GM12892 (cell line): Measurements from ENCODE around the gene HES4.
"Not testable (repeated sequence)": the region's sequence is repeated elsewhere in the genome, so short reads cannot be mapped to it uniquely, and the experiment has no call there.

Experiments
- DNase-seq: peaks from one replicate; pipeline ENCODE4 v3.0.0; 2011; ENCODE audit not compliant: insufficient read length
- FAIRE-seq: peaks from 2 replicates; lab custom pipeline; 2011; peaks lifted over from hg19 to GRCh38; lab: Jason Lieb, UNC
- POLR2A ChIP-seq: IDR thresholded peaks from 2 replicates; pipeline ENCODE4 v1.6.1; 2011; ENCODE audit warnings: low read depth, low read length, control low read depth
- POLR2AphosphoS5 ChIP-seq: IDR thresholded peaks from 2 replicates; pipeline ENCODE4 v1.6.1; 2011; ENCODE audit warnings: low read depth, low read length, control low read depth
- TAF1 ChIP-seq: IDR thresholded peaks from 2 replicates; pipeline ENCODE4 v1.6.1; 2011; ENCODE audit warnings: low read depth, mild to moderate bottlenecking, control low read depth, low read length, borderline replicate concordance

HES4 gene

GRCh38 chr1:1011396-1011949 lies 11.6 kb upstream of the HES4 start:
- TF ChIP-seq POLR2AphosphoS5 (no peak), TAF1 (no peak), POLR2A (no peak)
- no peak for DNase-seq
- FAIRE-seq = no peak

GRCh38 chr1:1010131-1010530 lies 10.2 kb upstream of the HES4 start:
- DNase-seq, FAIRE-seq: not testable (repeated sequence)

DNA sequence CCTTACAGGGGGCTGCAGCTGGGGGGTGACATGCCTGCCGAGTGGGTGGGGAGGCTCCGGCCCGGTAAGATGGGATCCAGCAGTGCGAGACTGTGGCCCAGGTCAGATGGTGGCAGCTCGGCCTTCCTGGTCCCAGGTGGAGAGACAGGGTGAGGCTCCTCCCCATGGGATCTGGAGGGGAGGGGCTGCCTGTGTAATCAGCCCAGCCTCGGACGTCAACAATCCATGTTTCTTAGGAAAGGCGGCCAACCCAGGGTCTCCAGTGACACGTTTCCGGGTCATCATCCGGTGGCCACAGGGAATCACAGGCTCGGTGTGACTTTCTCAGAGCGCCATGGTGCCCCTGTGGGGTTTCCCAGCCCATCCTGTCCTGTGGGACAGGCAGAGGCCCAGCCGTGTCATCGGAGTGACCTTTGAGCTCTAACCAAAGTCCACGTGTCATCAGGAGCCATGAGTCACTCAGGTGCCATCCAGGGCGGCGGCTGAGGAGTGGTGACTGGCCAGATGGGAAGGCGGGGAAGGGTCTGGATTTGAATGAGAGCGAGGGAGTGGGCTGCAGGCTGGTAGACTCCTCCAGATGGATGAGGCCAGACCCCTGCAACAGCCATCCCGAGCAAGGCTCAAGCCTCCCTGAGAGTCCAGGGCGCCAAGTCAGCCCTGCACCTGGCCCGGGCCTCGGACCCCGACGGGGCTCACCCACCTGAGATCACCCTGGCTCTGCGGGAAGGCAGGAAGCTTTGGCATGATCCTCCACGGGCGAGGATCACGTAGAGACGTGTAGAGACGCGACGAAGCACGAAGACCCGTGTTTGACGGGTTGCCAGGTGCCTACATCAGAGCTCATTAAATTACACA lies 6.6 kb upstream of the HES4 start:
- no peak for DNase-seq
- no peak for FAIRE-seq
- no peak for TF ChIP-seq TAF1
- TF ChIP-seq POLR2AphosphoS5 = no peak
- TF ChIP-seq POLR2A = no peak

DNA sequence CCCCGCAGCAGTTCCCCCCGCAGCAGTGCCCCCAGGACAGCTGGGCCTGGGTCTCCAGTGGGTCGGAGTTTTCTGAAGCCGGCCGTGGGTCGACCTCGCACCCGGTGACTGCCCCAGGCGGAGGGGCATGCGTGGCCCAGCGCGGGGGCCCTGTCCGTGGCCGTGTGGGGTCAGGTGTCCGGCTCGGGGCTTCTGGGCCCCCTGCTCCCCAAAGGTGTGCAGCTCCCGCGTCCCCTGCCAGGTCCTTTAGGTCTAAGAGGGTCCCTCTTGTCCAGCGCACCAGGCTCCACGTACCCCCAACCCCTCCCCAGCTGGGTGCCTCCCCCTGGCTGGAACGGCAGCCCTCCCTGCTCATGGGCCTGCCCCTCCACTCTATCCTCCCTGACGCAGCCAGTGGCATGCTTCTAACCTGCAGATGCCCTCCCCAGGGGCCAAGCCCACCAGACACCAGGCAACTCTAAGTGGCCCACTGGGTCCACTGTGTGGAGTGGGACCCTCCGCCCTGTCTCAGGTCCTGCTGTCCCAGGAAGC lies 5.9 kb upstream of the HES4 start:
- DNase-seq (no peak), FAIRE-seq (no peak)
- TF ChIP-seq POLR2AphosphoS5 (no peak), TAF1 (no peak), POLR2A (no peak)

DNA sequence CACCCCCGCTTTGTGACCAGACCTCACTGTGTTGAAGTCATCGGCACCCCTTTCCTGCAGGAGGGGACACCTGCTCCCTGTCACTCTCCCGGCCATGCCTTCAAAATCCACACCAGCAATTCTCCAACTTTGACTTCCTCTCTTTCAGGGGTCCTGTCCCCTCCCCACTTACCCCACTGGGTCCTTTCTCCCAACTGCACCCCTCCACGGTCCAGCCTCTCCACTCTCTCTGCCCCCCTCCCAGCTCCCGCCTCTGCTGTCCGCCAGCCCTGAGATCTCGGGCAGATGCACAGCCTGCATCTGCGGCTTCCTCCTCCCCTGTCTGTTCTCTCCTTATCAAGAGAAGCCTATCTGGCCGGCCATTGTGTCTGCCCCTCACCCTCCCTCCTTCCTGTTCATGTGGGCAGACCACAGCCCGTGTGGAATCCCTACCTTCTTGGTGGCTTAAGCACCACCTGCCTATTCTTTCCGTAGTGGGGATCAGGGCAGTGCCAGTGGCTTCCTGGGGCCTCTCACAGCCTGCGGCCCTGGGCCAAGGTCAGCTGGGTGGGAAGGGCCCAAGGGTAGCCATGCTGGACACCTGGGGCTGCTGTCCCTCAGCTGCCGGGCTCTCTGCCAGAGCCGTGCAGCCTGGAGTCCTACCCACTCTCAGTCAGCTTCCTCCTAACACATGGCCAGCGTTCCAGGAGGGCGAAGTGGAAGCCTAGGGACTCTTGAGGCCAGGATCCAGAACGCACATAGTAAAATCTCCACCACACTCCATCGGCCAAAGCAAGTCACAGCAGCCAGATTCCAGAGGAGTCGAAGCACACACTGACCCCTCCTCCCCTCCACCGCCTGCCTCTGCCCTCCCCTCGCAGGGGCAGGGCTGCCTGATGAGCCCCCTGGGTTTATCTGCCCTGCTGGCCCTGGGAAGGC lies 5.1 kb upstream of the HES4 start:
- FAIRE-seq (peak; percentile 17), DNase-seq (no peak)
- TF ChIP-seq TAF1 (no peak), POLR2A (no peak), POLR2AphosphoS5 (no peak)

GRCh38 chr1:1004420-1004779 lies 4.5 kb upstream of the HES4 start:
- DNase-seq (no peak), FAIRE-seq (no peak)
- TF ChIP-seq TAF1 = no peak
- TF ChIP-seq POLR2A = no peak
- TF ChIP-seq POLR2AphosphoS5 = no peak

- FAIRE-seq (no peak), DNase-seq (no peak)
- TF ChIP-seq POLR2AphosphoS5 (no peak), POLR2A (no peak), TAF1 (no peak)
These were observed 3.9 kb upstream of the HES4 start for GRCh38 chr1:1003618-1004419.

GRCh38 chr1:1001057-1001783 lies 1.3 kb upstream of the HES4 start:
- FAIRE-seq (no peak), DNase-seq (no peak)
- TF ChIP-seq POLR2A (no peak), TAF1 (no peak), POLR2AphosphoS5 (no peak)

- FAIRE-seq = peak; percentile 67
These were observed 610 bp upstream of the HES4 start for GRCh38 chr1:1000357-1001056.

GRCh38 chr1:998995-999724 lies 737 bp downstream of the HES4 start:
- TF ChIP-seq POLR2AphosphoS5 = no peak
- no peak for FAIRE-seq
- DNase-seq = no peak

More at GRCh38 chr1:1000357-1001056, 610 bp upstream of the HES4 start:
- TF ChIP-seq POLR2AphosphoS5 = no peak
- TF ChIP-seq TAF1 = no peak
- TF ChIP-seq POLR2A = no peak
- peak; percentile 77 for DNase-seq
